NCI-H226 (cell line): ENCODE measurements around the gene IMPG2.

ENCODE experiments used
- DNase-seq: peaks from one replicate; pipeline ENCODE4 v3.0.0-alpha.2; 2015

IMPG2 gene

GRCh38 chr3:101179637-101180036, 140.7 kb downstream of the IMPG2 start:
- peak; percentile 53 for DNase-seq

DNA sequence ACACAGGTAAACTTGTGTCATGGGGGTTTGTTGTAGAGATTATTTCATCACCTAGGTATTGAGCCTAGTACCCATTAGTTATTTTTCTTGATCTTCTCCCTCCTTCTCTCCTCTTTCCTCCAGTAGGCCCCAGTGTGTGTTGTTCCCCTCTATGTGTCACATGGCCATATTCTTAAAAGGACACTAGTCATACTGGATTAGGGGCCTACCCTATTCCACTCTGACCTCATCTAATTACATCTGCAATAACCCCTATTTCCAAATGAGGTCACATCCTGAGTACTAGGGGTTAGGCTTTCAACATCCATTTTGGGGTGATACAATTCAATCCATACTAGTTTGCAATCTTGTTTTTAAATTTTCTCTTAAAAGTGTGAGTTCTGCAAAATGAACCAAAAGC, 142.8 kb downstream of the IMPG2 start:
- DNase-seq, result no peak
